ENCODE results near the gene PEX14. TPM values are rescaled to one million over a fixed set of nuclear protein-coding genes. Genes with fewer than 3 reads are reported as not detected.

PEX14 gene
- total RNA-seq, 1 donor, result 17.3 TPM

DNA sequence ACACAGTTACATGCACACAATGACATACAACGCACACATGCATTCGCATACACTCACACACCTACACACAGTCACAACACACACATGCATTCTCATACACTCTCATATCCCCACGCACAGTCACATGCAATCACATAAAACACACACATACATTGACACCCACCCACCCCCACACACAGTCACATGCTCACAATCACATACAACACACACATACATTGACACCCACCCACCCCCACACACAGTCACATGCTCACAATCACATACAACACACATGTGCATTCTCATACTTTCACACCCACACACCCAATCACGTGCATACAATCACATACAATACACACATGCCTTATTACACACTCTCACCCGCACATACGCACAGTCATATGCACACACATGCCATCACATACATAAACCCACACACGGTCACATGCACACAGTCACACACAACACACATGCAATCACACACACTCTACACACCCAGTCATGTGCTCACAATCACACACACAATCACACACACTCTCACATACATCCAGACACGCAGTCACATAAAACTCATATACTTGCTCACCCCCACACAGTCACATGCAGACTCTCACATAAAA, 187.4 kb downstream of the PEX14 start:
- H3K4me3 ChIP-seq (ENCODE audit: low read depth, low read length), result no peak overlapping the region
- no peak for DNase-seq (ENCODE audit: low read depth)

DNA sequence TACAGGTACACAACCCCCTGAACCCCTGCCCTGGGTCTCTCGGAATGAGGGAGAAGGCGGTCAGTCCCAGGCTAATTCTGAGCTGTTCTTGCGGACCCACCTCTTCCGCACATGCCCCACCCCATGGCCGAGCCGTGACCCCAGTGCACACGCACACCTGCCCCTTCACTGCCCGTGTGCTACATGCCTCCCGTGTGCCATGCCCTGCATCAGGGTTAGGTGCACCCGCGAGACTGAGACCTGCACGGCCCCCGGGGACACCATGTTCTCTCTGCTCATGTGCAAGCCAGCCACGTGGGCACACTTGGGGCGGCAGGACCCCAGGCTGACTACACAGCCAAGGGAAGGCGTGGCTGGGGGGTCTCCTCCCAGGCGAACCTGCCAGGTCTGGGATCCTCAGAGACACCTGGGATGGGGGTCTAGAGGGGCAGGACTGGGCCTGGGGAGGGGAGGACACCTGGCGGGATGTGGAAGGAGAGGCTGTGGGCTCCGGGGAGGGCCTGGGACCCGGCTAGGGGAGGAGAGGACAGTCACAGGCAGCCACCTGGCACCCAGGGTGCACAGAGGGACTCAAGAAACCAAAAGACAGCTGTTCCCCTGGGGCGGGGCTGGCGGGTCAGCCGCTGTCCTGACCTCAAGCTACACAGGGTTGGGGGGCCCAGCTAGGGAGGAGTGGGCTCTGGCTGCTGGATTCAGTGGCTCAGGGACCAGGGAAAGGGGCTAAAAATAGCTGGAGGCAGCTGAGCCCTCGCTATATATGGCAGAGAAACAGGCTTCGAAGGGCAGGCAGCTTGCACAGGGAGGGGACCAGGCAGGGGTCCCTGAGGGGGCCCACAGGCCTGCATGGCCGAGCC, 188.3 kb downstream of the PEX14 start:
- H3K4me3 ChIP-seq (ENCODE audit: low read depth, low read length), result no peak overlapping the region
- no peak for DNase-seq (ENCODE audit: low read depth)
- TF ChIP-seq, protein P1, sequence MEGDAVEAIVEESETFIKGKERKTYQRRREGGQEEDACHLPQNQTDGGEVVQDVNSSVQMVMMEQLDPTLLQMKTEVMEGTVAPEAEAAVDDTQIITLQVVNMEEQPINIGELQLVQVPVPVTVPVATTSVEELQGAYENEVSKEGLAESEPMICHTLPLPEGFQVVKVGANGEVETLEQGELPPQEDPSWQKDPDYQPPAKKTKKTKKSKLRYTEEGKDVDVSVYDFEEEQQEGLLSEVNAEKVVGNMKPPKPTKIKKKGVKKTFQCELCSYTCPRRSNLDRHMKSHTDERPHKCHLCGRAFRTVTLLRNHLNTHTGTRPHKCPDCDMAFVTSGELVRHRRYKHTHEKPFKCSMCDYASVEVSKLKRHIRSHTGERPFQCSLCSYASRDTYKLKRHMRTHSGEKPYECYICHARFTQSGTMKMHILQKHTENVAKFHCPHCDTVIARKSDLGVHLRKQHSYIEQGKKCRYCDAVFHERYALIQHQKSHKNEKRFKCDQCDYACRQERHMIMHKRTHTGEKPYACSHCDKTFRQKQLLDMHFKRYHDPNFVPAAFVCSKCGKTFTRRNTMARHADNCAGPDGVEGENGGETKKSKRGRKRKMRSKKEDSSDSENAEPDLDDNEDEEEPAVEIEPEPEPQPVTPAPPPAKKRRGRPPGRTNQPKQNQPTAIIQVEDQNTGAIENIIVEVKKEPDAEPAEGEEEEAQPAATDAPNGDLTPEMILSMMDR (IDR thresholded peaks at IDR 0.05; ENCODE audit: insufficient read depth, low read depth, low read length), result no peak

More for the DNA sequence above, 187.4 kb downstream of the PEX14 start:
- TF ChIP-seq, protein P1 (IDR thresholded peaks at IDR 0.05; ENCODE audit: insufficient read depth, low read depth, low read length), result no peak

DNA sequence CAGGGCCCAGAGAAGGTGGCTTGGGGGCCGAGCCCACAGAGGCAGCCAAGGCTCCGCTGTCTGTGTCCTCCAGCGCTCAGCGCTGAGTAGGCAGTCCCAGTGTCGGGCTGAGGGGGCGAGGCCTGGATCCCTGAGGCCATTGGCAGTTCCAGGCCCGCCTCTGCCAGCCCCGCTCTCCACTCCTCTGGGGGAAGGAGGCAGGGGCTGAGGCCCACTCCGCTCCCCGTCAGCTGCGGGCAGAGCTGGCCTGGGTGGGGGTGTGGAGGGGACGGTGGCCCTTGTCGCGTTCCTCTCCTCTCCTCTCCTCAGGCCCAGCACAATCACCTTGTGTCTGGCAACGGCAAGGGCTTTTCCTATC, 188.9 kb downstream of the PEX14 start:
- TF ChIP-seq, protein P1 (IDR thresholded peaks at IDR 0.05; ENCODE audit: insufficient read depth, low read depth, low read length), result no peak
- H3K4me3 ChIP-seq (ENCODE audit: low read depth, low read length), result no peak overlapping the region
- no peak for DNase-seq (ENCODE audit: low read depth)

- H3K4me3 ChIP-seq (ENCODE audit: low read depth, low read length), result no peak overlapping the region
- TF ChIP-seq, protein P1 (IDR thresholded peaks at IDR 0.05; ENCODE audit: insufficient read depth, low read depth, low read length), result no peak
- DNase-seq (ENCODE audit: low read depth), result no peak
These were observed 189.5 kb downstream of the PEX14 start for GRCh38 chr1:10664251-10664650.

- TF ChIP-seq, protein P1 (IDR thresholded peaks at IDR 0.05; ENCODE audit: insufficient read depth, low read depth, low read length), result no peak
- no peak overlapping the region for H3K4me3 ChIP-seq (ENCODE audit: low read depth, low read length)
- DNase-seq (ENCODE audit: low read depth), result no peak
These were observed 190.5 kb downstream of the PEX14 start for GRCh38 chr1:10665226-10665625.

DNA sequence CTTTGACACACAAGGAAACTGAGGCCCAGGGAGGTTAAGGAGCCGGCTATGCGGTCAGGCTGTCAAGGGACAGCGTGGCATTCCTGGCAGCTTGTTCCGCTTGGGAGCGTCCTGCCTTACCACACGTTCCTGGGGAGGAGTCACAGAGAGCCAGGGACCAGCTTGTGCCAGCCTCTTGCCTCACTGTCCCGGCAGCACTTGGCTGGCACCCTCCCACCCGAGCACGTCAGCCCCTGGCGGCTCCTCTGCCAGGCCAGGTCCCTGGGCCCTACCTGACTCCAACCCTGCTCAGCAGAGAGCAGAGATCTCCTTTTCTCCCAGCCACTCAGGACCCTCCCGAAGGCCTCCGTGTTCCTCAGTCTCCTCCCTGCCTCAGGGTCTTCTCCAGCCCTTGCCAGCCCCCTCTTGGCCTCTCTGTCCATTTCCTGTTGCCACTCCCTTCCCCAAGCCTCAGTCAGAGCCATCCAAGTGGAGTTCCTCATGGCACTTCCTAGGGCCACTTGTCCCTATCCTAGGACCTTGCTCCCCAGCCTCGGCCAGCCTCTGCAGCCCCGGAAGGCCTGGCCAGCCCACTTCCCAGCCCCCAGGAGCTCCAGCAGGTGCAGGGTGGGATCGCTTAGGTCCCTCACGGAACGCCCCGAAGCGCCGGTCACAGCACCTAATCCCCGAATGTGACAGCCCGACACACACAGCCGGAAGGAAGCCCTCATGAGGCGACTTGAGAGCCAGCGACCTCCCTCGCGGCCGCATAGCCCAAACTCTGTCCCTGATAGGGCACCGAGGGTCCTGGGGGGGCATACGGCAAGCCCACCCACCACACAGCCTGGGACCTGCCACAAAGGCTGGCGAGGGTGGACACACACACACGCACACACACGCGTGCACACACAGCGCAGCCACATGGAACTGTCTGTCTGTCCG, 191.4 kb downstream of the PEX14 start:
- no peak overlapping the region for H3K4me3 ChIP-seq (ENCODE audit: low read depth, low read length)
- TF ChIP-seq, protein P1 (IDR thresholded peaks at IDR 0.05; ENCODE audit: insufficient read depth, low read depth, low read length), result no peak
- no peak for DNase-seq (ENCODE audit: low read depth)

Measured in fibroblast of villous mesenchyme (primary cell).